OCI-LY7 (cell line): ENCODE measurements around the gene KIDINS220. TPM values are rescaled to one million over a fixed set of nuclear protein-coding genes. Genes with fewer than 3 reads are reported as not detected.

Experiments used
- BruUV-seq: library from RNA; stranded (reverse); fragments of 400-500 nt; replicated peaks from 2 replicates; lab custom pipeline; 2021; lab: Mats Ljungman, UMichigan
- CTCF ChIA-PET: fragments of 300-600 bp; sonication (Branson Sonifier 250); formaldehyde crosslinking; loops from one replicate; lab custom pipeline; 2022; ENCODE audit warnings: antibody characterized with exemption; ENCODE audit not compliant: unreplicated experiment; lab: Charles Lee
- POLR2A ChIA-PET: fragments of 300-600 bp; sonication (Branson Sonifier 250); formaldehyde crosslinking; loops from one replicate; lab custom pipeline; 2022; ENCODE audit warnings: antibody characterized with exemption; lab: Charles Lee
- DNase-seq: peaks from one replicate; pipeline ENCODE4 v3.0.0-alpha.2; 2015; ENCODE audit warnings: low spot score
- H2AFZ ChIP-seq: fragments of 200-600 bp; sonication (generic), shearing (Covaris generic); 2 replicates; pipeline ENCODE4 v1.6.1; 2014; ENCODE audit warnings: mild to moderate bottlenecking, antibody characterized with exemption, low read length, moderate library complexity
- H3K27ac ChIP-seq: fragments of 200-600 bp; sonication (generic); 2 replicates; pipeline ENCODE4 v1.5.1; 2014; ENCODE audit warnings: mixed run types, low read depth, mild to moderate bottlenecking, moderate library complexity, low read length, inconsistent platforms; ENCODE audit not compliant: poor library complexity, severe bottlenecking
- H3K36me3 ChIP-seq: fragments of 200-600 bp; sonication (generic); 2 replicates; pipeline ENCODE4 v1.6.1; 2014; ENCODE audit warnings: mild to moderate bottlenecking, antibody characterized with exemption, low read length, moderate library complexity, mixed read lengths; ENCODE audit not compliant: insufficient read depth
- H3K4me1 ChIP-seq: fragments of 200-600 bp; sonication (generic); 2 replicates; pipeline ENCODE4 v1.5.1; 2014; ENCODE audit warnings: mild to moderate bottlenecking, low read length; ENCODE audit not compliant: insufficient read depth, poor library complexity, severe bottlenecking
- H3K4me2 ChIP-seq: fragments of 200-600 bp; sonication (generic); 2 replicates; pipeline ENCODE4 v1.6.1; 2014; ENCODE audit warnings: mild to moderate bottlenecking, low read length
- H3K4me3 ChIP-seq: fragments of 200-600 bp; sonication (generic); 2 replicates; pipeline ENCODE4 v1.5.1; 2014; ENCODE audit warnings: mild to moderate bottlenecking, low read depth, low read length; ENCODE audit not compliant: poor library complexity, severe bottlenecking
- H3K79me2 ChIP-seq: fragments of 200-600 bp; sonication (generic); 2 replicates; pipeline ENCODE4 v1.6.1; 2016; ENCODE audit warnings: low read depth, mild to moderate bottlenecking, low read length, moderate library complexity, mixed read lengths; ENCODE audit not compliant: insufficient read depth
- H3K9me2 ChIP-seq: fragments of 200-600 bp; sonication (generic); 2 replicates; pipeline ENCODE4 v1.6.1; 2016; ENCODE audit warnings: mild to moderate bottlenecking, low read length, mixed read lengths; ENCODE audit not compliant: insufficient read depth
- H3K9me3 ChIP-seq: fragments of 200-600 bp; sonication (generic); 2 replicates; pipeline ENCODE4 v1.6.1; 2014; ENCODE audit warnings: mild to moderate bottlenecking, mixed run types, low read length, mixed read lengths
- H4K20me1 ChIP-seq: fragments of 200-600 bp; sonication (generic); 2 replicates; pipeline ENCODE4 v1.6.1; 2014; ENCODE audit warnings: mild to moderate bottlenecking, antibody characterized with exemption, low read length, moderate library complexity, mixed read lengths; ENCODE audit not compliant: insufficient read depth
- EZH2phosphoT487 ChIP-seq: fragments of 200-600 bp; sonication (generic); IDR thresholded peaks from 2 replicates; pipeline ENCODE4 v1.6.1; 2018; ENCODE audit warnings: low read depth, borderline replicate concordance, mild to moderate bottlenecking, mixed run types, antibody characterized with exemption, low read length, moderate library complexity, mixed read lengths
- intact Hi-C: fragments of 100-400 bp; cut with micrococcal nuclease; formaldehyde crosslinking; loops from one replicate; pipeline ENCODE4 v1.10.0; 2022; ENCODE audit not compliant: unreplicated experiment
- total RNA-seq, 2 experiments: library from RNA; depleted of rRNA in 1 of 2; stranded (reverse); fragments of >200 nt in 1 of 2; shearing (Covaris generic) in 1 of 2; gene quantifications; 2 replicates each; pipeline ENCODE4 v1.2.3, GENCODE V29; 2014 to 2022
- TF ChIP-seq, protein P1 (sequence below): fragments of 200-600 bp; sonication (generic); conservative IDR thresholded peaks from 2 replicates; pipeline ENCODE4 v1.5.1; 2014; ENCODE audit warnings: mild to moderate bottlenecking, antibody characterized with exemption, low read length, moderate library complexity, mixed read lengths

KIDINS220 gene
- total RNA-seq, 2 experiments from 2014 or later, result 29.1 to 32.3 TPM

DNA sequence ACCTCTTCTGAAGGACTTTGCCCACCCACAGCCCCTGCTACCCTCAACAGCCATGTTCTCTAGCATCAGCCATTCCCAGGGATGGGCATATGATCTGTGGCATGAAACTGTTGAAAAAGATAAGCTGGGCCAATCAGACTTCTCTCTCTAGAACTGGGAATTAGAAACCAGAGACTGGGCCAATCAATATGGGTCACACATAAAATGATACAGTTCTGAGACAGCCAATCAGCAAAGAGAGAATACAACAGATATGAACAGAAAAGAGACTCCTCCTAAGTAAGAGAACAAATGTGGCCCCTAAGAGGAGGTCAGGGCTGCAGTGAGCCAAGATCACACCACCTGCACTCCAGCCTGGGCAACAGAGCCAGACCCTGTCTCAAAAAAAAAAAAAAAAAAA is 2.1 kb downstream of the KIDINS220 start:
- Histone ChIP-seq H2AFZ (no peak overlapping the region), H3K4me1 (peaks cover 10% of the 10 kb centered on the region), H3K36me3 (no peaks in the 10 kb centered on the region), H3K9me2 (no peaks in the 10 kb centered on the region), H3K27ac (no peak overlapping the region), H4K20me1 (no peaks in the 10 kb centered on the region), H3K4me2 (peak overlapping the region; percentile 75), H3K4me3 (no peak overlapping the region), H3K79me2 (no peaks in the 10 kb centered on the region), H3K9me3 (no peaks in the 10 kb centered on the region)
- DNase-seq, result no peak
- TF ChIP-seq, protein P1, sequence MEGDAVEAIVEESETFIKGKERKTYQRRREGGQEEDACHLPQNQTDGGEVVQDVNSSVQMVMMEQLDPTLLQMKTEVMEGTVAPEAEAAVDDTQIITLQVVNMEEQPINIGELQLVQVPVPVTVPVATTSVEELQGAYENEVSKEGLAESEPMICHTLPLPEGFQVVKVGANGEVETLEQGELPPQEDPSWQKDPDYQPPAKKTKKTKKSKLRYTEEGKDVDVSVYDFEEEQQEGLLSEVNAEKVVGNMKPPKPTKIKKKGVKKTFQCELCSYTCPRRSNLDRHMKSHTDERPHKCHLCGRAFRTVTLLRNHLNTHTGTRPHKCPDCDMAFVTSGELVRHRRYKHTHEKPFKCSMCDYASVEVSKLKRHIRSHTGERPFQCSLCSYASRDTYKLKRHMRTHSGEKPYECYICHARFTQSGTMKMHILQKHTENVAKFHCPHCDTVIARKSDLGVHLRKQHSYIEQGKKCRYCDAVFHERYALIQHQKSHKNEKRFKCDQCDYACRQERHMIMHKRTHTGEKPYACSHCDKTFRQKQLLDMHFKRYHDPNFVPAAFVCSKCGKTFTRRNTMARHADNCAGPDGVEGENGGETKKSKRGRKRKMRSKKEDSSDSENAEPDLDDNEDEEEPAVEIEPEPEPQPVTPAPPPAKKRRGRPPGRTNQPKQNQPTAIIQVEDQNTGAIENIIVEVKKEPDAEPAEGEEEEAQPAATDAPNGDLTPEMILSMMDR, result no peak
- TF ChIP-seq EZH2phosphoT487, result no peak
- intact Hi-C loops, result no loop called here
- ChIA-PET CTCF (no interaction called here), POLR2A (interaction anchor here (0.7 kb wide), 1 partner anchor 14 kb away, joined by 3 read pairs; no protein-coding TSS in a partner anchor)
- BruUV-seq, result no TSS peak

DNA sequence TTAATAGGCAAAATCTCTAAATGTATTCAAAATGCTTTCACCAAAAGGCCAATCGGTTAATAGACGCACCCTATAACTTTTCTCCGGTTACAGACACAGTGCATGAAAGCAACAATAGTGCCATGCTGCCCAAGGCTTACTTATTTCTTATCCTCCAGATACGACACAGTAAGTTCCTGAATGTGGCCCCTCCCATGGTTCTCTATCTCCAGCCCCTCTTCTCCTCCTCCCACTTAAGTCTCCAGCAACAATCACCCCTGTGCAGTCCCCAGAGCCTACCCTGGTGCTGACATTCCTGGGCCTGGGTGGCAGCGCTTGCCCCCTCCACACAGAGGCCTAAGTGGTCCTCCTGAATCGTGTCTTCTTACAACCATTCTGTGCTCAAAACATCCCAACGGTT is 3.6 kb downstream of the KIDINS220 start:
- no peaks in the 10 kb centered on the region for H4K20me1 ChIP-seq
- intact Hi-C loops, result no loop called here

DNA sequence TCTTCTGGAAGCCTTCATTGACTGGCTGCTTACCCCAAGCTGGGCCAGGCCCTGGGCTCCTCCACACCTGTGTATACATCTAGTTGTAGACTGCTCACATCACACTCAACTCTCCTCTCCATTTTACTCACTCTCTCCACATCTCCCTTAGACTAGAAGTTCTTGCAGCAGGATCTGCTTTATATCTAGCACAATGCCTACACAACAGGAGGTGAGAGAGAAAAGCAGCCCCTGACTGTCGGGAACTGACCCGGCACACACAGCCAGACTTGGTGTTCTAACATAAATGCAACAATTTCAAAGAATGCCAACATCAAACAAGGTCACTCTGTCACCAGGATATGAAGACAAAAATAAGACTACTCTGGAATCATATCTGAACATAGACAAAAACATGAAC is 5.9 kb downstream of the KIDINS220 start:
- CTCF ChIA-PET, result no interaction called here
- Histone ChIP-seq H3K36me3 (no peaks in the 10 kb centered on the region), H3K9me2 (no peaks in the 10 kb centered on the region), H3K4me1 (peaks cover 9% of the 10 kb centered on the region), H2AFZ (no peak overlapping the region), H3K27ac (no peak overlapping the region), H3K9me3 (no peaks in the 10 kb centered on the region), H3K79me2 (no peaks in the 10 kb centered on the region), H4K20me1 (no peaks in the 10 kb centered on the region), H3K4me3 (no peak overlapping the region), H3K4me2 (no peak overlapping the region)
- POLR2A ChIA-PET, result interaction anchor here (0.9 kb wide), 1 partner anchor 10 kb away, joined by 5 read pairs; no protein-coding TSS in a partner anchor
- intact Hi-C loops, result no loop called here
- BruUV-seq, result no TSS peak
- no peak for DNase-seq
- TF ChIP-seq, protein P1, result no peak

More for the DNA sequence above, 3.6 kb downstream of the KIDINS220 start:
- no peak overlapping the region for H2AFZ ChIP-seq
- no peak overlapping the region for H3K27ac ChIP-seq
- H3K36me3 ChIP-seq, result no peaks in the 10 kb centered on the region
- TF ChIP-seq EZH2phosphoT487, result no peak
- TF ChIP-seq, protein P1, result no peak
- CTCF ChIA-PET, result no interaction called here
- POLR2A ChIA-PET, result interaction anchor here (0.6 to 1.1 kb wide), 4 partner anchors 10 to 1228 kb away, joined by 3 to 4 read pairs (median 3); no protein-coding TSS in a partner anchor
- DNase-seq, result no peak
- BruUV-seq, result no TSS peak
- H3K4me3 ChIP-seq, result no peak overlapping the region
- H3K4me1 ChIP-seq, result peaks cover 10% of the 10 kb centered on the region
- H3K79me2 ChIP-seq, result no peaks in the 10 kb centered on the region
- H3K4me2 ChIP-seq, result no peak overlapping the region
- H3K9me2 ChIP-seq, result no peaks in the 10 kb centered on the region
- H3K9me3 ChIP-seq, result no peaks in the 10 kb centered on the region
